NCI-H2196 (cell line): Measurements from ENCODE around the gene TAS2R39.

Experiments used
- DNase-seq: peaks from one replicate; lab custom pipeline; 2025; ENCODE audit not compliant: unreplicated experiment; lab: John Stamatoyannopoulos, UW

Gene TAS2R39

DNA sequence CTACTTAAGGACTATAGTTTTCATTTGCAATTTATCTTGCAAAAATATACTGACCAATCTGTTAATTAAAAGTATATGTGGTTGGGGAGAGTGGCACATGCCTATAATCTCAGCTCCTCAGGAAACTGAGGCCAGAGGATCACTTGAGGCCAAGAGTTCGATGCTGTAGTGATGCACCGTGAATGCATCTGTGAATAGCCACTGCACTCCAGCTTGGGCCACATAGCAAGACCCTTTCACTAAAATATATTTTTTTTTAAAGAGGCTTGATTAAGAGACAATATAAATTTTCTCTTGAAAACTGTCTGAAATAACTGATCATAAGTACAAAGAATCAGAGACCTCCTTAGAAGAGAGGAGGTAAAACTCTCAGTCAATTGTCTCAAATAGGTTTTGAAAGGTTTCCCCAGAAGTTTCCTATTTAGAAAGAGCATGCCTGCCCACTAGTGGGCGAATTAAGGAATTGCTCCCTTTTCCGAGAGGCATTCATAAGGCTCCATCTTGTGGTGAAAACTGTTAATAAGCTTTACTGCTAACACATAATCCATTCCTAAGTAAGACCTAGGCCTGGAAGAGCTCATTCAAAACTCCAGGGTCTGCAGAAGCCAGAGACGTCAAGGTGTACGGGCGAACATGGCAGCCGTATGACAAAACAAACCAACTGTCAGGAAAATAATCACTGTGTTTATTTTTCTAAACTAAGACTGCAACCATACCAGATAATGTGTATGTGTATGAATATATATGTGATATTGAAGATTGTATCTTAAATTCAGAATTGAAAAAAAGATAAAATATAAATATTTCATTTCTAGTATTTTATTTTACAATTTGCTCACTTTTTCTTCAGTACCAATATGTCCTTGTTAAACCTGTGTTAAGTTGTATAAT, 31.8 kb downstream of the TAS2R39 start:
- peak; percentile 78 for DNase-seq

DNA sequence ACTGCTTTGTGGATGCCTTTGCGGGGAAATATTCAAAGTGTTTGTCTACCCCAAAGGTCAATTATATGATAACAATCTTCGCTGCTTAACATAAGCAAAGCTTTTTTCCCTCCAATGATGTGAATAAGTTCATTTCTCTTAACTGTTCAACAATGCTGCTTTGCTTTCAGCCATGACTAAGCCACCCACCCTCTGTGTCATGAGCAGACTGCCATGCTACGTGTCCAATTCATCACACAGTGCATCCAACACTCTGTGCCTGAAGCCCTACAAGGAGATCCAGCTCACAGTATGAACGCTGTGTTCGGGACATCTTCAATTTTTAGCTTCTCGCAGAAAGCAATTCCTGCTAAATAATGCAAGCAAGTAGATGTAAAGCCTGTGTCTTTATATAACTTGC, 32.9 kb downstream of the TAS2R39 start:
- no peak for DNase-seq

DNA sequence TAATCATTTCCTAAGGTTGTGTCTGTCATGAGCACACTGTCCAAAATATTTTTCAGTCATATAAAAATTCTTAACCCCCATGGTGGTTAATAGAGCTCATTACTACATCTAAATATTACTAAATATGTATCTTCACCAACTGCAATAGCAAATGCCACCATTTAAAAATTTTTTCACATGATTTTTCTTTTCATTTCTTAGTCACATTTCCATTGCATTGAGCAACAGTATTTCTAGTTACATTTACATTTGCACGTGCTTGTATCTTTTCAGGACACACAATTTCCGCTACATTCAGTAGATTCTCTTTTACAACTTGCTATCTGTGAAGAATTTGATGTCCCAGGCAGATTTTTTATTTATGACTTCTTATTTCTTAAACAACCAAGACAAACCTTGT, 33.5 kb downstream of the TAS2R39 start:
- no peak for DNase-seq

DNA sequence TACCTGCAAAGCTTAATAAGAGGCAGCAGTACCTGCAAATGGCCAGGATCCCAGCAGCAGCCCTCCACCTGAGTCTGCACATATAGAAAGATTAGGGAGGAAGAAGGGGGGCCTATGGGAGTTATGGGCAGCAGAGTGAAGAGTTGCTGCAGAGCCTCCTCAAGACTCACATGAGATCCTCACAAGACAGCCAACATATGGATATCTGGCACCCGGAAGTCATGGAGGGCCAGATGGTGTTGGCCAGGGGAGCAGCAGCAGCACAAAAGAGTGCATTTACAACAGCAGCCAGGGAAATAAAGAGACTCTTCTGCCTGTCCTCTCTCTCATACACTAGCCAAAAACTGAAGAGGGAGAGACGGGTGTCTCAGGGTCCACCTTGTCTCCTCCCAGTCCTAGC, 34.6 kb downstream of the TAS2R39 start:
- no peak for DNase-seq

DNA sequence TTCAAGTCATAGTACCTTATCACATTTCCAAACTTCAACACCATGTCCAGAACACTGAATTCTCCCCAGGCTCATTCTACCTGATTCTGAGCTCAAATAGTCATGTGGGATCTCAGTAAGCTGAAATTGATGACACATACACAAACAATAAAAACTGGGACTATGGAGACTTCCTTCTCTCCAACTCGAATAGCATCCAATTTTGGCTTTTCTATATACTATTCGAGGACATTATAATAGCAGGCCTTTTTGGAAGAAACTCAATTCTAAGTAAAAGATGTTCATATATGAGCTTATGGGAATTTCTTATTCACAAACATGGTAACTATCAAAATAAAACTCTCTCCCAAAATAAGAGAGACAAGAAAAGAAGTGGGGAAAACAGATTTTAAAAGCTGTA, 38.1 kb downstream of the TAS2R39 start:
- DNase-seq = no peak

DNA sequence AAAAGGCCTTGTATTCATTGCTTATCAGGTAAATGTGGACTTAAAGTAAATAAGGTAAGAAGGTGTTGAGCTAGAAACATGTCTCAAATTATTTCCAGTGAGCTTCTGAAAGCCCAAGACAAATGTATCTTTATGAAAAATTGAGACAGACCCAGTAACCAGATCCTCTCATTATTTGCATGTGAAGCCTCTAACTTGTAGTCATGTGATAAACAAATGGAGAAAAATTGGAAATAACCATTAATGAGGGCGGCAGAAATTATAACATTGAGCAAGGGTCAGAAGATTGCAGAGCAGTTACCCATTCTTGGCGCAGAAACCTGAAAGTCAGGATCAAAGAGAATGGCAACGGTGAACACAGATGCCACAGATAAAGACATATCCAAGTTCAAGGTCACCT, 38.5 kb downstream of the TAS2R39 start, which contains the start of gene TAS2R40:
TSS of gene TAS2R40 (plus strand) at position 301 of the 400 bp plus-strand sequence. CDS start at position 343, 42 bp downstream.
- no peak for DNase-seq

DNA sequence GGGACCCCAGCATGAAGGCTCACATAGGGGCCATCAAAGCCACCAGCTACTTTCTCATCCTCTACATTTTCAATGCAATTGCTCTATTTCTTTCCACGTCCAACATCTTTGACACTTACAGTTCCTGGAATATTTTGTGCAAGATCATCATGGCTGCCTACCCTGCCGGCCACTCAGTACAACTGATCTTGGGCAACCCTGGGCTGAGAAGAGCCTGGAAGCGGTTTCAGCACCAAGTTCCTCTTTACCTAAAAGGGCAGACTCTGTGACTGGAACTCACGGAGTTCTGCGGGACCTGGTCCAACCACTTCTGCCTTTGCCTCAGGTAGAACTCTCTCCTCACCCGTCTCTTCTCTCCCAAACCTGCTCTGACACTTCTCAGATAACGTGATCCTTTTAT, 39.6 kb downstream of the TAS2R39 start:
- no peak for DNase-seq

DNA sequence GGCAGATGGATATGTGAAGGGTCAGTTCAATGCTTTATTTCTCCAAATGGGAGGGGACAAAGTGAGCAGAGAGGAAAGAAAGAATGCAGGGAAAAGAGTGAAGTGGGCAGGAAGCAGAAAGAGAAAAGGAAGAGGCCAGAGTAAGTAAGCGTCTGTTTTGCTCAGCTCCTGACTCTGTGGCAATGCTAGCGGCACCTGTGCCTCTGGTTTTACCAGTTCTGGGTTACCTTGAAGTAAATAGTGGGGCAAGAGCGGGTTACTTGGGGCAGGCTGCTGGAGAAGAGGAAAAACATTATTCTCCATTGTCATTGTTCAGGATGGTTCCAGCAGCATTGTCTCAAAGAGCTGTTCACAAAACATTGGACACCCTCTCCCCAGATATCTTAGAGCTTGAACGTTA, 40.6 kb downstream of the TAS2R39 start:
- DNase-seq = no peak

DNA sequence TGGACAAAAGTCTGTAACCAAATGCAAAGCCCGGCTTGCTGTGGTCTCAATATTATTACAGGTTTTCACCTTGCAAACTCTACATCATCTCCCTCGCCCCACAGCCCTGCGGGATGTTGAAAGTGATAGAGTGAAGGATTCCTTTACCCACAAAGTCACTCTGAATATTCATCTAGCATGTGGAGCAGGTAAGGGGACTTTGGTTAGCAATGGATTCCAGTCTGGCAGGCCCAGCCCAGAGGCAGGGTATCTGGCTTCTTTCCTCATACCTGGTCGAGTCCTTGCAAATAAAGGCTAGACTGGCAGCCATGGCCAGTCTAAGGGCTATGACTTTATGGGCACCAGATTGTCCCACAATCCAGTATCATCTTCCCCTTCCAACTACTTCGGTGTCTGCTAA, 41.8 kb downstream of the TAS2R39 start:
- DNase-seq = no peak

DNA sequence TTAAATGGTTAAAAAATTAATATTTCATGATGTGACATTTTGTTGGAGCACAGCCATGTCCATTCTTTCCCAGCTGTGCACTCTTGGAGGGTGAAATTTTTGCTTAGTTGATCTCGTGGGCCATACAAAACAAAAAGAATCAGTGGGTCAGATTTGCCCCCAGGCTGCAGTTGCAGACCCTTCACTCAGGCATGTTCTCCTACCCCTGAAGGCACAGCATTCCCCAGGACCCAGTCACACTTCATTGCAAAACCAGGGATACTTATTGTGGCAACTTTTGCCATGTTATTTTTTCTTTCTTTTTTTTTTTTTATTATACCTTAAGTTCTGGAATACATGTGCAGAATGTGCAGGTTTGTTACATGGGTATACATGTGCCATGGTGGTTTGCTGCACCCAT, 44.6 kb downstream of the TAS2R39 start:
- no peak for DNase-seq

DNA sequence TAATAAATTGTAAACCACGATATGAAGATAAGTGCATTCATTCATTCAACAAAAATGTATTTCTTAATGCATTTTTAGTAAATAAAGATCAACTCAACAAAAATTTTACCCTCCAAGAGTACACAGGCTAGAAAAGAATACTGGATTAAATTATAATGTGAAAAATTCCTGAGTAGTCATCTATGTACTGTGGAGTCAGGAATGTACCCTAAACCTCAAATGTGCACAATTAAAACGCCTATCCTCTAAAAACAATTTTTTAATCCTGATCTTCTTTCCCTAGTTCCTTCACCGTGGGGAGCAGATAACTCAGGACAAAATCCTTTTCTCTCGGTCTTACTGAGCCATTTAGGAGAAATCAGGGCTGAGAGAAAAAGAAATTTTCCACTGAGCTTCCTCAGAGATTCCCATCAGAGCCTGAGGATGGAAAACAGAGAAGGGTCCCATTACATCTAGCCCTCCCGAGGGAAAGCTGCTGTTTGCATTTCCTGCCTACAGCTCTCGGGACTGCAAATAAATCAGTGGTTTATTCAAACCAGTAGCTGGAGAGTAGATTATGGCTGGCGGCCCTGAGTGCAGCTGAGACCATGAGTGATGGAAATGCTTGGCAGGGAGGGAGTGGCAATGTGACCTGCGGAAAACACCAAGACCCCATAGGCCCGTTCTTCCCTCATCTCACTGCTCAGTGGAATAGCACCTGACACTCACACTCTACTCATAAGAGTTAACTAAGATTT, 46.0 kb downstream of the TAS2R39 start:
- DNase-seq = no peak

DNA sequence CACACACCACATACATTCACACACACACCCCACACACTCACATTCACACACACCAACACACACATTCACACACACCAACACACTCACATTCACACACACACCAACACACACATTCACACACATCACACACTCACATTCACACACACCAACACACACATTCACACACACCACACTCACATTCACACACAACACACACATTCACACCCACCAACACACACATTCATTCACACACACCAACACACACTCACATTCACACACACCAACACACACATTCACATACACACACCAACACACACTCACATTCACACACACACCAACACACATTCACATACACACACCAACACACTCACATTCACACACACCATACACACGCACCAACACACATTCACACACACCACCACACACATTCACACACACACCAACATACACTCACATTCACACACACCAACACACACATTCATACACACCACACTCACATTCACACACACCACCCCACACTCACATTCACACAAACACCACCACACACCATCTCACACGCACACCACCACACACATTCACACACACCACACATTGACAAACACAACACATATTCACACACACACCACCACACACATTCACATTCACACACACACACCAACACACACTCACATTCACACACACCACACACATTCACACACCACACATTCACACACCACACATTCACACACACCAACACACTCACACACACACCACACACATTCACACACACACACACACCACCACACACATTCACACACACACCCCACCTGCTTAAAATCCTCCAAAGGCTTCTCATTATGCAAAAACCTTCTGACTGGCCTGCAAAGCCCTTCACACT, 47.6 kb downstream of the TAS2R39 start:
- no peak for DNase-seq
